Osteoblast (primary cell): Measurements from ENCODE around the gene TRIM24. TPM values are rescaled to one million over a fixed set of nuclear protein-coding genes. Genes with fewer than 3 reads are reported as not detected.

Experiments used
- DNase-seq: peaks from one replicate; pipeline ENCODE4 v3.0.0; 2011; ENCODE audit warnings: low spot score, mixed read lengths; ENCODE audit not compliant: insufficient read length; ENCODE audit errors: missing footprints
- H2AFZ ChIP-seq: 2 replicates; pipeline ENCODE4 v1.6.0; 2011; ENCODE audit warnings: mild to moderate bottlenecking, low read length
- H3K27ac ChIP-seq: 2 replicates; pipeline ENCODE4 v1.5.1; 2011; ENCODE audit warnings: mild to moderate bottlenecking, low read depth, low read length, moderate library complexity
- H3K27me3 ChIP-seq: 2 replicates; pipeline ENCODE4 v1.6.0; 2012; ENCODE audit warnings: mild to moderate bottlenecking, control low read depth, inconsistent platforms, low read length, moderate library complexity; ENCODE audit not compliant: insufficient read depth
- H3K36me3 ChIP-seq: 2 replicates; pipeline ENCODE4 v1.5.1; 2011; ENCODE audit warnings: mild to moderate bottlenecking, low read length, control low read depth, moderate library complexity; ENCODE audit not compliant: insufficient read depth
- H3K4me1 ChIP-seq: 2 replicates; pipeline ENCODE4 v1.5.1; 2011; ENCODE audit warnings: mild to moderate bottlenecking, low read length, control low read depth, moderate library complexity; ENCODE audit not compliant: insufficient read depth
- H3K4me2 ChIP-seq: 2 replicates; pipeline ENCODE4 v1.6.0; 2011; ENCODE audit warnings: mild to moderate bottlenecking, low read length; ENCODE audit not compliant: insufficient read depth
- H3K4me3 ChIP-seq: fragments of 200-600 bp; sonication (generic); 3 replicates; pipeline ENCODE4 v1.5.1; 2012; ENCODE audit warnings: mild to moderate bottlenecking, low read length, inconsistent platforms; ENCODE audit not compliant: insufficient read depth
- H3K79me2 ChIP-seq: 2 replicates; pipeline ENCODE4 v1.6.0; 2012; ENCODE audit warnings: mild to moderate bottlenecking, low read length, control low read depth, inconsistent platforms; ENCODE audit not compliant: insufficient read depth
- H3K9me3 ChIP-seq: 2 replicates; pipeline ENCODE4 v1.5.1; 2011; ENCODE audit warnings: low read depth, low read length, control low read depth
- H4K20me1 ChIP-seq: 2 replicates; pipeline ENCODE4 v1.6.0; 2012; ENCODE audit warnings: mild to moderate bottlenecking, low read length, control low read depth; ENCODE audit not compliant: insufficient read depth
- total RNA-seq: library from RNA; depleted of rRNA; stranded (reverse); fragments of >200 nt; gene quantifications from 2 replicates; pipeline ENCODE4 v1.2.3, GENCODE V29; 2012
- TF ChIP-seq, protein P1 (sequence below): IDR thresholded peaks from 2 replicates; pipeline ENCODE4 v1.5.1; 2011; ENCODE audit warnings: mild to moderate bottlenecking, low read depth, low read length, moderate library complexity; ENCODE audit errors: extremely low read depth

The TRIM24 gene
- total RNA-seq, 1 donor, result 8.0 TPM

DNA sequence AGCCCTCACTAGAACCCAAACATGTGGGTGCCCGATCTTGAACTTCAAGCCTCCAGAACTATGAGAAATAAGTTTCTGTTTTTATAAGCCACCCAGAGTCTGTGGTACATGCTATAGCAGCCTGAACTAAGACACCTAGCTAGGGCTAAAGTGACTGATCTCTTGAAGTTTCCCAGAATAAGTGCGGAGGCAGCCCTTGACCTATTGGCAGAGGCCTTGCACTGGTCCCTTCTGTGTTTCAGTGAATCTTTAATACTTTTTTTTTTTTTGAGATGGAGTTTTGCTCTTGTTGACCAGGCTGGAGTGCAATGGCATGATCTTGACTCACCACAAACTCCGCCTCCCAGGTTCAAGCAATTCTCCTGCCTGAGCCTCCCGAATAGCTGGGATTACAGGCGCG, 156.0 kb downstream of the TRIM24 start:
- no peaks in the 10 kb centered on the region for H3K36me3 ChIP-seq
- no peaks in the 10 kb centered on the region for H3K79me2 ChIP-seq
- H3K4me1 ChIP-seq, result no peaks in the 10 kb centered on the region
- TF ChIP-seq, protein P1, sequence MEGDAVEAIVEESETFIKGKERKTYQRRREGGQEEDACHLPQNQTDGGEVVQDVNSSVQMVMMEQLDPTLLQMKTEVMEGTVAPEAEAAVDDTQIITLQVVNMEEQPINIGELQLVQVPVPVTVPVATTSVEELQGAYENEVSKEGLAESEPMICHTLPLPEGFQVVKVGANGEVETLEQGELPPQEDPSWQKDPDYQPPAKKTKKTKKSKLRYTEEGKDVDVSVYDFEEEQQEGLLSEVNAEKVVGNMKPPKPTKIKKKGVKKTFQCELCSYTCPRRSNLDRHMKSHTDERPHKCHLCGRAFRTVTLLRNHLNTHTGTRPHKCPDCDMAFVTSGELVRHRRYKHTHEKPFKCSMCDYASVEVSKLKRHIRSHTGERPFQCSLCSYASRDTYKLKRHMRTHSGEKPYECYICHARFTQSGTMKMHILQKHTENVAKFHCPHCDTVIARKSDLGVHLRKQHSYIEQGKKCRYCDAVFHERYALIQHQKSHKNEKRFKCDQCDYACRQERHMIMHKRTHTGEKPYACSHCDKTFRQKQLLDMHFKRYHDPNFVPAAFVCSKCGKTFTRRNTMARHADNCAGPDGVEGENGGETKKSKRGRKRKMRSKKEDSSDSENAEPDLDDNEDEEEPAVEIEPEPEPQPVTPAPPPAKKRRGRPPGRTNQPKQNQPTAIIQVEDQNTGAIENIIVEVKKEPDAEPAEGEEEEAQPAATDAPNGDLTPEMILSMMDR, result no peak
- H3K27me3 ChIP-seq, result no peaks in the 10 kb centered on the region
- H3K9me3 ChIP-seq, result no peaks in the 10 kb centered on the region
- H3K4me2 ChIP-seq, result no peak overlapping the region
- H3K27ac ChIP-seq, result no peak overlapping the region
- H2AFZ ChIP-seq, result no peak overlapping the region
- no peak for DNase-seq
- no peak overlapping the region for H3K4me3 ChIP-seq
- no peaks in the 10 kb centered on the region for H4K20me1 ChIP-seq

DNA sequence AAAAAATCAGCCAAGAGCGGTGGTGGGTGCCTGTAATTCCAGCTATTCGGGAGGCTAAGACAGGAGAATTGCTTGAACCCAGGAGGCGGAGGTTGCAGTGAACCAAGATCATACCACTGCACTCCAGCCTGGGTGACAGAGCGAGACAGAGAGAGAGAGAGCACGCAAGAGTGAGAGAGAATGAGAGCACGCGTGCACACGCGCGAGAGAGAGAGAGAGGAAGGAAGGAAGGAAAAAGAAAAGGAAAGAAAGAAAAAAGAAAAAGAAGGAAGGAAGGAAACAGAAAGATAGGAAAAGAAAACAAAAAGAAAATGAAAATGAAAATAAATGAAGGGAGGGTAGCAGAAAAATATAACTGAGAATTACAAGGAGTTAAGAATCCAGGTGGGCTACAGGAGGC, 158.4 kb downstream of the TRIM24 start:
- no peak overlapping the region for H3K27ac ChIP-seq
- no peak overlapping the region for H3K4me3 ChIP-seq
- no peaks in the 10 kb centered on the region for H3K9me3 ChIP-seq
- TF ChIP-seq, protein P1, result no peak
- no peaks in the 10 kb centered on the region for H3K79me2 ChIP-seq
- H4K20me1 ChIP-seq, result no peaks in the 10 kb centered on the region
- H3K4me2 ChIP-seq, result no peak overlapping the region
- no peaks in the 10 kb centered on the region for H3K27me3 ChIP-seq
- H2AFZ ChIP-seq, result no peak overlapping the region
- H3K4me1 ChIP-seq, result no peaks in the 10 kb centered on the region
- DNase-seq, result no peak
- no peaks in the 10 kb centered on the region for H3K36me3 ChIP-seq

DNA sequence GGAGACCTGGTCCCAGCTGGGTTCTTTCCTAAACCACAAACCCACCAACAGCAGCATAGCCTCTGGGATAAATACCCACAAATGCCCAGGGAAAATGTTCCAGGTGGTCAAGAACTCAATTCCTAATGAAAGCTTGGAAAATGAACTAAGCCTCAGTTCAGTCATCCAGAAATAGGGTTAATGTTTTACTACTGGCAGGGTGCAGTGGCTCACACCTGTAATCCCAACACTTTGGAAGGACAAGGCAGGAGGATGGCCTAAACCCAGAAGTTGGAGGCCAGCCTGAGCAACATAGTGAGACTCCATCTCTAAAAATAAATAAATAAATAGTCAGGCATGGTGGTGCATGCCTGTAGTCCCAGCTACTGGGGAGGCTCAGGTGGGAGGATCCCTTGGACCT, 158.9 kb downstream of the TRIM24 start:
- H3K27ac ChIP-seq, result no peak overlapping the region
- no peaks in the 10 kb centered on the region for H3K4me1 ChIP-seq
- H3K27me3 ChIP-seq, result no peaks in the 10 kb centered on the region
- no peaks in the 10 kb centered on the region for H3K79me2 ChIP-seq
- TF ChIP-seq, protein P1, result no peak
- no peak overlapping the region for H2AFZ ChIP-seq
- no peaks in the 10 kb centered on the region for H3K36me3 ChIP-seq
- no peak overlapping the region for H3K4me3 ChIP-seq
- no peaks in the 10 kb centered on the region for H4K20me1 ChIP-seq
- H3K9me3 ChIP-seq, result no peaks in the 10 kb centered on the region
- DNase-seq, result no peak
- no peak overlapping the region for H3K4me2 ChIP-seq

DNA sequence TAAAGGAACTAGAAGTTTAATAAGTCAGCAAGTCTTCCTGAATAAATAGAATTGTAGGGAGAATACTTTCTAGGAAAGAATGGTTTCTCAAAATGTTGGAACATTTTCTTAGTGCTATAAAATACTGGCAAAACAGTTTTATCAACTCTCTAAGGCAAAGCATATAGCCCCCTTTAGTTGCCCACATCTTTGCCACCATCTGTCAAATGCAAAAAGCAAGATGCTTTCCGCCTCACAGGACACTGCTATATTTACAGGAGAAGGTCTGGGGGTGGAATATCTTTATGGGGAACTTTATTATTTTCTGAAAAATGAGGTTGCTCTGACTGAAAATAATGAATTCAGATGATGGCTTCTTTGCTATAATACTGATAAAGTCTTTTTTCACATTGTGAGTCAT, 162.8 kb downstream of the TRIM24 start:
- no peak overlapping the region for H2AFZ ChIP-seq
- H3K9me3 ChIP-seq, result no peaks in the 10 kb centered on the region
- TF ChIP-seq, protein P1, result no peak
- no peak overlapping the region for H3K4me2 ChIP-seq
- H3K79me2 ChIP-seq, result no peaks in the 10 kb centered on the region
- H3K27ac ChIP-seq, result no peak overlapping the region
- H3K4me3 ChIP-seq, result no peak overlapping the region
- H3K36me3 ChIP-seq, result no peaks in the 10 kb centered on the region
- H4K20me1 ChIP-seq, result no peaks in the 10 kb centered on the region
- H3K27me3 ChIP-seq, result no peaks in the 10 kb centered on the region
- no peaks in the 10 kb centered on the region for H3K4me1 ChIP-seq
- DNase-seq, result no peak
